ENCODE results near the gene PNLIPRP3. TPM values are rescaled to one million over a fixed set of nuclear protein-coding genes. Genes with fewer than 3 reads are reported as not detected.
A peak's percentile ranks its signal among the peaks of the same experiment; 100 is the strongest.

Gene PNLIPRP3
- total RNA-seq, 1 donor from 2014 or later, result not detected

DNA sequence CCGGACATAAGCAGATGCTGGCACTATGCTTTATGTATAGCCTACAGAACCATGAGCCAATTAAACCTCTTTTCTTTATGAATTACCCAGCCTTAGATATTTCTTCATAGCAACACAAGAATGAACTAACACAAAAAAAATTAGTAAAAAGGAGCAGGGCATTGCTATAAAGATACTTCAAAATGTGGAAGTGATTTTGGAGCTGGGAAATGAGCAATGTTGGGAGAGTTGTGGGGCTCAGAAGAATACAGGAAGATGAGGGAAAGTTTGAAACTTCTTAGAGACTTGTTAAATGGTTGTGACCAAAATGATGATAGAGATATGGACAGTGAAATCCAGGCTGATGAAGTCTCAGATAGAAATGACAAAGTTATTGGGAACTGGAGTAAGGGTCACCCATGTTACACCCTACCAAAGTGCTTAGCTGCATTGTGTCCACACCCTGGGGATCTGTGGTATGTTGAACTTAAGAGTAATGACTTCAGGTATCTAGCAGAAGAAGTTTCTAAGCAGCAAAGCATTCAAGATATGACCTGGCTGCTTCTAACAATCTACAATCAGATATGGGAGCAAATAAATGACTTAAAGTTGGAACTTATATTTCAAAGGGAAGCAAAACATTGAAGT is 24.2 kb downstream of the PNLIPRP3 start:
- DNase-seq, result no peak

DNA sequence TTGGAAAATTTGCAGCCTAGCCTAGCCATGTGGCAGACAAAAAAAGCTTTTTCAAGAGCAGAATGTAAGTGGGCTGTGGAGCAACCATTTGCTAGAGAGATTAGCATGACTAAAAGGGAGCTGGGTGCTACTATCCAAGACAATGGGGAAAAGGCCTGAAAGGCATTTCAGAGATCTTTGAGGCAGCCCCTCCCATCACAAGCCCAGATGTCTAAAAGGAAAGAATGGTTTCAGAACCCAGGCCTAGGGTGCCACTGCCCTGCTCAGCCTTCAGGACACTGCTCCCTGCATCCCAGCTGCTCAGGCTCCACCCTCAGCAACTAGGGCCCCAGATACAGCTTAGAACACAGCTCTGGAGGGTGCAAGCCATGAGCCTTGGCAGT is 24.7 kb downstream of the PNLIPRP3 start:
- DNase-seq, result no peak

DNA sequence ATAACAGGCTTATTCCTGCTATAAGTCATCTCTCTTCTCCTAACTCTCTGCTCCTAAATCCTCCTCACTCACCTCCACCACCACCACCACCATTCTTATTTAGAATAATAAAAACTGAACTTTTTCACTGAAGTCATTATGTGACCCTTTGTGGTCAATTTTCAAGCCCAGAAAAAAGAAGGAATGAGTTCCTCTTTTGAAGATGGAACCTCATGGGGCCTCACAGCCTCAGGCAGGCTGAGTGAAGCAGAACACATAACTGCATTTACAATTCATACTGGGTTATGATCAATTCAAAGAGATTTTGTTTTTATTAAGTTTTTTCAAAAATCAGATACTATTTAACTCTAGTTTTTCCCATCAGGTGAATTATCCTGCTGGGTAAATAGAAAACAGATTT is 29.8 kb downstream of the PNLIPRP3 start:
- DNase-seq, result no peak

DNA sequence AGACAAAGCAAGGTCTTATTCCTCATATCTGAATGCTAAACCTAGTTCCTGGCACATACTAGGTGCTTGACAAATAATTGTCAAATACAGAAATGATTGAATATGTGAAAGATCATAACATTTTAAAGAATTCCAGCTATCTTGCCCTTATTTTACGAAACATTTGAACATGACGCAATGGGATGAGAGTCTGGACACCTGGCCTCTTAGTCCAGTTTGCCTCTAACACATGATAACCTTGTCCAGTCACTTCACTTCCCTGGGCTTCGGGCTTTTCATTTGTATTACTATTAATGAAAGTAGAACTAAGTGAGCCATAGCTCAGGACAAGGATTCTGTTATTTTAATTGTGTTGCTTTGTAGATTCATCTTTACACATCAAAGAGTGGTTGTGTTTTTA is 32.6 kb downstream of the PNLIPRP3 start:
- DNase-seq, result no peak

DNA sequence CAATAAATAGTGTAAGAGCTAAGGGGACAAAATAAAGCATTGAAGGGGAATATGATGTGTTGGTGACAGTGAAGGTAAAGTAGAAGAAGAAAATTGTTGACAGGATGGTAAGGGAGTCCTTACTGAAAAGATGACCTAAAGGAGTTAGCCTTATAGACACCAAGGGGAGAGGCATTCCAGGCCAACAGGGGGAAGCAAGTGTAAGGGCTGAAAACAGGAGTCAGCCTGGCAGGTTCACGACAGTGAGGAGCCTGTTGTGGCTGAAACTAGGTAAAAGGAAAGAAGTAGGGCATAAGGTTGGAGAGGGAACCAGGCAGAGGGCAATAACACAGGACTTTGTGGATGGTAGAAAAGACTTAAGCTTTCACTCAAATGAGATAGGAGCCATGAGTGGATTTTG is 34.0 kb downstream of the PNLIPRP3 start:
- DNase-seq, result no peak

DNA sequence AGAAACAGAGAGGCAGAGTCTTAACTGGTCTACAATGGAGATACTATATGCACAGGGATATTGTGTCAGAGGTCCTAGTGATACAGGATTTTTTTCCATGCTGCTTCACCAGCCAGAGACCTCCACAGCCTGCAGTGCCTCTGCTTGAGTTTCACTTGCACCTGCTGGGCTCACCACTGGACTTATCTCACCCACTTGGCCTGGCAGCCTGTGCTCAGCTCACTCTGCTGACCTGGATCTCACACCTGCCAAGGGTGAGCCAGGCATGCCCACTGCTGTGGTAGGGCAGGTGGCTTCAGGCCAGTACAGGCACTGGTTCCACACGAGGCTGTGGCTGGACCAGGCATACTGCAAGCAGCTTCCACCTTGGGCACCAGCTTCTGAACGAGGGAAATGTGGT is 36.6 kb downstream of the PNLIPRP3 start:
- no peak for DNase-seq

DNA sequence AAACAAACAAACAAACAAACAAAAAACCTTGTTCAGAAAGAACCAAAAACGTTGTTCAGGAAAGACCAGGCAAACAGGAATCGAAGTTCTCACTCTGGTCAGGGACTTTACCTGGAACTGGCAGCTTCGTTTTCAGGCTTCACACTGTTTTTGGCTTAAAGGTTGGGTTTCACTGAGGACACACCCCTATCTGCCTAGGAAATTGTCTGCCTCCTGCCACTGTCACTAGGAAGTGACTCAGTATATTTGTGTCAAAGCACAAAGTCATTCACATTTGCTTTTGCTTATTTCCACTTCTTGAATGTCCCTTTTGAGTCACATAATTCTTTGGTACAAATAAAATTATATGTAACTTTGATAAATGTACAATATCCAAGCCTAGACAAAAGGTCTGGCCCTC is 37.9 kb downstream of the PNLIPRP3 start:
- DNase-seq, result no peak

DNA sequence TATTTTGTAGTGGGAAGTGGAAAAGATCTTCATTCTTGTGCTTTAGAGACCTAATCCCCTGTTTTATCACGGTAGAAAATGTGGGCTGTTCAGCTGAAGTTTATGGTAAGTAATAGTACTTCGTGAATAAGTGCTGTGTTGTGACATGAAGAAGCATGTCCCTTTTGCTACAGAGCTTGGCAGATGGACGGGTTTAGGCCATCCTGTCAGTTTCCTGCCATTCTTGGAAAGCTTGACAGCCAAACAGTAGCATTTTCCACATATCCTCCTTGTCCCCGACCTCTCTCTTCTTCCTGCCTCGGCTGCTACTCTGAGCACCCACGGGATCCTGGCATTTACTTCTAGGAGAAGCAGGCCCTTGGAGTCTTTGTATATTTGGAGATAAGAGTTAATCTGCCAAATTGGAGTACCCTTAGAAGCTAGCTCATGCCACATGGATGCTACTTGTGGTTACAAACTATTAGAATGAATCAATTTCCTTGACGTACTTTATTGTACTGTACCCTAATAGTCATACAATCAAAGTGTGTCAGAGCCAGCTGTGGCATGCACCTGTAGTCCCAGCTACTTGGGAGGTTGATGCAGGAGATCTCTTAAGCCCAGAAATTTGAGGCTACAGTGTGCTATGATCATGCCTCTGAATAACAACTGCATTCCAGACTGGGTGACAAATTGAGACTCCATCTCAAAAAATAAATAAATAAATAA is 39.2 kb downstream of the PNLIPRP3 start:
- DNase-seq, result no peak

DNA sequence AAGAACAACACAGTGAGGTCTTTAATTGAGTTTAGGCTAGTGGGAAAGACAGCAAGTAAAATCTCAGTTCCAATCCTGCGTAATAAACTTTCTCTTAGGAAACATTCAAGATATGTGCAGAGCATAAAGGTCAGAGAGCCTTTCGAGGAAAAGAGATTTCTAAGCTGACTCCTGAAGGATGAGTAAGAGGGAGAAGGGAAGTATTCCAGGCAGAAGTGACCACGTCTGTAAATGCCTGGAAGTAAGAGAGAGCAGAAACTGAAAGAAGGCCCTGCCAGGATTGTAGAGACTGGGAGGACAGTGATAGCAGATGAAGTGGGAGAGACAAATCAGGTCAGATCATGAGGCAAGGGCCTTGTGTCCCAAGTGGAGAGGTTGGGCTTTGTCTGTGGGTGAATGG is 41.8 kb downstream of the PNLIPRP3 start:
- no peak for DNase-seq

DNA sequence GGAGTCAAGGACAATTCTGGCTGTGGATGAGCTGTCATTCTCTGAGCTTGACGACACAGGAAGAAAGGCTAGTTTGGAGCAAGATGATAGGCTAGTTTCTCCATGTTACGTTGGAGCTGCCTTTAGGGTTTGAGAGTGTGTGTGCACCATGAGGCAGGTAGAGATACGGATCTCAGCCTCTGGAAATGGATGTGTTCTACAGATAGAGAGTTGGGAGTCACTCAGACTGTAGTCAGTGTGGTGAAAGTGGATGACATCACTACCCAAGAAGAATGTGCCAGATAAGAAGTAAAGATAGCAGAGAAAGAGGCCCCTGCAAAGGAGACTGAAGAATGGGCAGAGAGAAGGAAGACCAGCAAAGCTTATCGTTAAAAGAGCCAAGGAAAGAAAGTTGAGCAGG is 42.4 kb downstream of the PNLIPRP3 start:
- no peak for DNase-seq

DNA sequence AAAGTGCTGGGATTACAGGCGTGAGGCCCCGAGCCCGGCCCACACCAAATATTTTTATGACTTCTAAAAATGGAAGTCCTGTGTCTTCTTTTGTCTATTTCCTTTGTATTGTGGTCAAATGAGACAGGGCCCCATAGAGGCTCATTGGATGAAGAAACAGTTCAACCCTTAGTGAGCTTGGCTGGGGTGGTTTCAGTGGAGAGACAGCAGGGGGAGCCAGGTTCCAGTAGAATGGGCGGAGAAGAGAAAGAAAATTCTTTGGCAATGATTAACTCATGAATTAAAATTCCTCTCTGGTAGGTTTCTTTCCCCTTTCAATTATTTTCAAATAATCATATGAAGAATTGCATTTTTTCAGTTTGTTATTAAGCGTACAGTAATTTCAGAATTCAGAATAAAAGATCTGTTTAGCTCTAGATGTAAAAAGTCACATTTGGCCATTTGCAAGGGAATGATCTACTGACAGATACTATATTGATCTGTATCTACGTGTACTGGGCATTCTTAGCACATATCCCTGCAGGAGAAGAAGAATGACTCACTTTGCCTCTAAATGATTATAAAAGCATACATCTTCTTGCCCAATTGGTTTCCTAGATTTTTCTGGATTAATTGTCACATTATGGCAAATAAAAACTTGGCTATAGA is 43.2 kb downstream of the PNLIPRP3 start:
- DNase-seq, result no peak

DNA sequence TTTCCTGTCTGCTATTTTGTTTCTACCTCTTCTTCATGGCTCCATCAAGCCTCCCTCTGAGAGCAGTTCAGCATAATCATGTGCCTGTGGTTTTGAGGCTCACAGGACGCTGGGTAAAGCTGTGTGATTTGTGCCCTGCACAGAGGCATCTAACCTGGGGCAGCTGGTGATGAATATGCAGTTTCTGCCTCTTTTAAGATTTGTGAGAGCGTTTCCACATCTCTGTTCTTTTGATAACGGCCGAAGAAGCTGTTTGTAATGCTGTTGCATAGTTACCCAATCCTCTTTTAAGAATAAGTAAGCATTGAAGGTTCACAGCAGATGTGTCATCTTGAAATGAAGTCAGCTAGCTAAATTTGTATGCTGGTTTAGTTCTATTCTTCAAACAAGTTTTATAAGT is 45.2 kb downstream of the PNLIPRP3 start:
- no peak for DNase-seq

DNA sequence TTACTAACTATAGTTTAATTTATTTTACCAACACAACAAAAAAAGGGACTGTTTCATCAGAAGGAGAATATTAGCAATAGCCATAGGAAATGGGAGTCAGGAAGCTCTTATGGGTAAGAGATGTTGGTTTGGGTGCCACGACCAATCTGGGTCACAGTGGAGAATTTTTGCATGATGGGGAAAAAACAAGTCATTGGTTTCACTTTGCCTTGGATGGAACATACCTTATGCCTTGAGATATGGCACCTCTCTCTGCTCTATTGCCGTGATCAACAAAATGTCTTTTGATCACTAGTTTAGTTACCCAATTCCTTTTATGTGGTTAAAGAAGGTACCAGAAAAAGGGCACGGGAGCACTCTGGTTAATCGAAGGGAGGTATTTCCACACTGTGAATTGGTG is 48.2 kb downstream of the PNLIPRP3 start:
- no peak for DNase-seq

DNA sequence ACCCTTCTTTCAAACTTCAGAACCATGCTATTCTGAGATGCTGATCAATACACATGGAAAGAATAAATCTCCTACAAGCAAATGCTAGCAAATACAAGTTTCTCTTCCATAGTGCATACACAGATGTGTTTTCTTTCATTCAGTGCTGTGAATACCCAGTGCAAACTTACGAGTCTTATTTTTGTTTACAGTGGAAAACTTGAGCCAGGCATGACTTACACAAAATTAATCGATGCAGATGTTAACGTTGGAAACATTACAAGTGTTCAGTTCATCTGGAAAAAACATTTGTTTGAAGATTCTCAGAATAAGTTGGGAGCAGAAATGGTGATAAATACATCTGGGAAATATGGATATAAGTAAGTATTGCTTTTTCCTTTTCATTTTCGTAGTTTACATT is 48.8 kb downstream of the PNLIPRP3 start:
- DNase-seq, result no peak

DNA sequence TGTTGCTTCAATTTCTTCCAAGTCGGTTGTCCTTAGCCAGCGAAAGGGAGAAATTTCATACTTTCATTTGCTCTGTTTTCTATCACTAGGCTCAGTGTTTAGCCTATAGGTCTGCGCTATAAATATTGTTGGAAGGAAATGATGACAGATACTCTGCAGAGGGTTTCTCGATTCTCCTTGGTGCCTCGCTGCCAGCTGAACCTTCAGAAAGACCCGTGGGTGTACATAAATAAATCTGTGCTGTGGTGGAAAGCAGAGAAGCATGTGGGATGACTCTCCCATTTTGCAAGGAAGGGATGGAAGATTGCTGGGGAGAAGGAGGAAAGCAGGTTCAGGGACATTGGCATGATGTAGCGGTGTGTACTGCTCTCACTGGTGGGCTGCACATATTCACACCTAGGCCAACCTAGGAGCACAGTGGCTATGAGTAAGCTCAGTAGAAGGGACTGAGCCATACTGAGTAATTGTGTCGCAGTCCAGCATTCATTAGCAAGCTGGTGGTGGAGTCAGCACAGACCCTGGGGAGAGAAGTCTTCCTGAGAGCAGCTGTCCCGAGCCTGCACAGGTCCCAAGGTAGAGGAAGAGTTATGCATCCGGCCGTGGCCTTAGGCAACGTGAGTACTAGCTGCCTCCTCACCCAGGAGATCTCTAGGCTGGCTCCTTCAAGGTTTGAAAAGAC is 50.5 kb downstream of the PNLIPRP3 start:
- DNase-seq, result peak; percentile 23

DNA sequence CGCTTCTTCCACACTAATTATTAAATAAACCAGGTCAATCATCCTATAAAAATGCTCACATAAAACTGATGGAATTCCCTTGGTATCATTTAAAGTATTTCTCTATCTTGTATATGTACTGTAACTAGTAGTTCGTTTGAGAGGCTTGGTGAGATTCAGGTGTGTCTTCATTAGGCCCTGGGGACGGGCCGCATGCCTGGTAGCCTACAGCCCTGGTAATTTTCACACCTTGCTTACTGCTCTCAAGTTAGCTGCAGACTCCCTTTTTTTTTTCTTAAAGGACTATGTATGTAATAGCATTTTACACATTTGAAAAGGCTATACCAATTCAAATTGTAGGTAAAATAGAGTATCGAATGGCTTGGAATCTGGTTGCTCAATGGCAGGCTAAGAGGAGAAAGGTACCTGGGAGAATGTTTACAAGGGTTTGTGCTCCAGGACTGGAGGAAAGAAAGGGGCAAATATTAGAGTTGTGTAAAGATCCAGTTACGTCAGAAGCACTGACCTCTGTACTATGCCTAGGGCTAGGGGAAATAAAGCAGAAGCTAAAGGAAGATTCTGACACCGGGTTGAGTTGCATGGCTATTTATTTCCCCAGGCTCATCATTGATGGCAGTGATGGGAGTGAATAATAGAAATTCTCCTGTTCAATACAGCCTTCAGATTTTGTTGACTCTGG is 59.3 kb downstream of the PNLIPRP3 start:
- no peak for DNase-seq

DNA sequence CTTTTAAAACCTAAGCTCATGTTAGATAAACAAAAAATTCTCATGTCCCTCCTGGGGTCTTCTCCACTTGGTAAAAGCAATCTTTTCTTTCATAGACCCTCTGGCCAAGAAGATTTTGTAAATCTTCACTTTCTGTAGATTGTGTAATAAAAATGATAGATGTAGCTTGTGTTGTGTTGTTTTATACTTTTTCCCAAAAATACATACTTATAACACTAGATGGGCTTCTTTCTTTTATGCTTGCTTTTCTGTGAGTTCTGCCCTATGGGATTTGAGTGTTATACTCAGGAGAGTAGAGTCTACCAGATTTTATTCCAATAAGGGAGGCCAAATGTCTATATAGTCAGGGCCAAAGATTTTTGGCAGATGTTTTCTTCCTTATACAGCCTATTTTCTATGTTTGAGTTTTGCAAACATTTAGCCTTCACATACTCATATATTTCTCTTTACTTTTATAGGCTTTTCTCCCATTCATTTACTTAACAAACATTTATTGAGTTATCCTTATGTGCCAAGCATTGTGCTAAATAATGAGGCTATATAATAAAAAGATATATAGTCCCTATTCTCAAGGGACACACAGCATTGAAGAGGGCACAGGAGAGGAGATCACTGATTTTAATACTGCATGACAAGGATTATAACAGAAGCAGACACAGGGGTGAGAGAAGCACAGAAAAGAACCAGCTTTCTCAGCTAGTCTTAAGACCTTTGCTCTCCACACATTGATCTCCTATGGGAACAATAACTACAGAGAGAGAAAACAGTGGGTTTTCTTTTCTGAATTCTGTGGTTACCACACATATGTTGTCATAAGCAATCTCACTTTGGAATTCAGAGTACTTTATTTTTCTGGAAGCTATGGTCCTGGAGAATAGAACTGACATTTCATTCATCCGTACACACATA is 60.1 kb downstream of the PNLIPRP3 start:
- no peak for DNase-seq

DNA sequence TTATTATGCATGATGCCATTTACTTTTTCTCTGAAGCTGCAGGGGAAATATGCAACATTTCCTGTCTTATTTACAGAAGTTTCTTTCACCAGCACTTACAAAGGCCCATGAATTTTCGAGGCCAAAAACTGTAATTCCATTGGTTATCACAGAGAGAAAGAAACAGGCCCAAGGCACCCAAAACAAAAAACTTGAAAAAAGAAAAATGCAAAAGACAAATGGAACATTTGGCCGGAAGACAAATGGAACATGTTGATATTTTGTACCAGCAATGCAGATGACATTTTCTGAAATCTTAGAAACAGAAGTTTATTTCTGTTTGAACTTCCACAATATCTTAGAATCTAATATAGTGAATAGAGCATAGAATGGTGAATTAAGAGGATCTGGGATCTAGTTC is 61.8 kb downstream of the PNLIPRP3 start:
- DNase-seq, result no peak

DNA sequence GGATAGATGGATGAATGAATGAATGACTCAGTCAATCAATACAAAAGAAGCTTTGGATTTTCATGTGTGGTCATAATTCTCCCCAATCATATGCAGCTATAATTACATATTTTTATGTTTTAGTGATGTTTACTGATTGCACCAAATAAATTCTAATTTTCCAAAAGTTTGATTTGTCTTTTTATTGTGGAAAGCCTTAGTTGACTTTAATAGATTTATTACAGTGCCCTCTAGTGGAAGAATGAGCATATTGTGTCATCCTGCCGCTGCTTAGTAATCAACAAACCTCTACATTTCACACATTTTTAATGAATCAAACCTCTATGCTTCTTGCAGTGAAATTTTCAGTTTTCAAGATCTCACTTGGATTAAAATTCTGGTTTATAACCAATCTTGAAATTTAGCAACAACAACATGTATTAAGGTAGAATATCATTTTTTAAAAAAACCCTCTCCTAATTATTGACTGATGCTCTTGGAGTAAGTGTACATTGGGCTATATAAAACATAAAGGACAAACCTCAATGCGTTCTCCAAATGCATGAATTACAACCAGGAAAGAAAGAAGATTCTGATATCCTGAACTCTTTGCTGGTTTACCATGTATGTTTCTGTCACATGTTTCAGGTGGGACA is 62.5 kb downstream of the PNLIPRP3 start:
- no peak for DNase-seq

DNA sequence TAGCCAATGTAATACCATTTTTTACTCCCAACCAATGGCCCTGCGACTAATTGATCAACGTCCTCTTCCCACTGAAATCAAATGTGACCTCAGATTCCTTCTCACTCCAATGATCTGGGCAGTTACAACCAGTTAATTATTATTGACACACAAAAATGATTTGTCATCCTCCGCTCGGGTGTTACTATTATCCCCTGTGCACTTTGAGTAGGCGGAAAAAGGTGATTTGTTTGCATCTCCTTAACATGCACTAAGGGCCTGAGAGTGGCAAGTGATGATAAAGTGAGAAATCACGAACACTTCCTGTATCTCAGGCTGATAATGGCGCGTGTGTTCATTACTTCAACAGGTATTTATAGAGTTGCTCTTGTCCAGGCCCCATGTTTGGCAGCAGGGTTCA is 77.1 kb downstream of the PNLIPRP3 start:
- DNase-seq, result no peak

DNA sequence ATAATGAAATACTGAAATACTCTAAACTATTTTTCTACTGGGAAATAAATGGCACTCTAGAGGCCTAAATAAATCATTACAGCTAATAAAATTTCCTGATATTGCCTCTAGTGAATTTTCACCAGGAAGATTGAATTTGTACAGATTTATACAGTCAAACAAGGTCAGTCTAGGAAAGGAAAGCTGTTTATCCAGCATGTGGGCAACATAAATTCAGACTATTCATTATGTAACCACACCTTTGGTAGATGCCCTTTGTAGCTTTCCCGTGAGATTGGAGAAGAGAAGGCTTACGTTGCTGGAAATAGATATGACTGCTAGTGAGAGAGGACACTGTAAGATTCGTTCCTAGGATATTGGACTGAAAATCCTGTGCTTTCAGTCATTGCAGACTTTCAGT is 82.9 kb downstream of the PNLIPRP3 start:
- DNase-seq, result no peak

All from occipital lobe (tissue), 2 donors.